SU-DHL-6 (cell line): ENCODE data around the gene ARHGAP30.

Experiments used
- H2AFZ ChIP-seq: fragments of 200-600 bp; sonication (generic); 2 replicates; pipeline ENCODE4 v1.6.1; 2014; ENCODE audit warnings: low read depth, mild to moderate bottlenecking, moderate library complexity, mixed read lengths, antibody characterized with exemption, low read length; ENCODE audit not compliant: severe bottlenecking
- H3F3A ChIP-seq: fragments of 200-600 bp; shearing (Covaris generic); 2 replicates; pipeline ENCODE4 v1.6.0; 2016; ENCODE audit warnings: antibody characterized with exemption, mild to moderate bottlenecking; ENCODE audit not compliant: insufficient read depth
- H3K27ac ChIP-seq: fragments of 200-600 bp; sonication (generic); 2 replicates; pipeline ENCODE4 v1.5.1; 2016; ENCODE audit warnings: low read depth, mild to moderate bottlenecking, low read length, moderate library complexity, mixed read lengths
- H3K27me3 ChIP-seq: fragments of 200-600 bp; sonication (generic), shearing (Covaris generic); 2 replicates; pipeline ENCODE4 v1.6.0; 2014; ENCODE audit warnings: mild to moderate bottlenecking, low read length
- H3K36me3 ChIP-seq: fragments of 200-600 bp; sonication (generic); 2 replicates; pipeline ENCODE4 v1.6.1; 2014; ENCODE audit warnings: mild to moderate bottlenecking, low read length, mixed read lengths
- H3K4me2 ChIP-seq: fragments of 300-600, 200-600 bp; shearing (Covaris generic), sonication (generic); 2 replicates; pipeline ENCODE4 v1.6.0; 2014; ENCODE audit warnings: low read length, low read depth, mild to moderate bottlenecking; ENCODE audit not compliant: poor library complexity, severe bottlenecking
- H3K4me3 ChIP-seq: fragments of 200-600 bp; sonication (generic); 2 replicates; pipeline ENCODE4 v1.5.1; 2014; ENCODE audit warnings: antibody characterized with exemption, low read length, mild to moderate bottlenecking, mixed read lengths; ENCODE audit not compliant: insufficient read depth, poor library complexity, severe bottlenecking
- H3K79me2 ChIP-seq: fragments of 200-600 bp; sonication (generic); 2 replicates; pipeline ENCODE4 v1.6.1; 2014; ENCODE audit warnings: mild to moderate bottlenecking, low read length, moderate library complexity; ENCODE audit not compliant: insufficient read depth
- H3K9ac ChIP-seq: fragments of 200-600 bp; sonication (generic); 2 replicates; pipeline ENCODE4 v1.7.0; 2014; ENCODE audit warnings: mild to moderate bottlenecking, low read length
- H3K9me2 ChIP-seq: fragments of 200-600 bp; sonication (generic); replicated peaks from 2 replicates; pipeline ENCODE4 v1.6.1; 2014; ENCODE audit warnings: low read length; ENCODE audit not compliant: insufficient read depth
- H3K9me3 ChIP-seq: fragments of 200-600 bp; sonication (generic); 2 replicates; pipeline ENCODE4 v1.6.1; 2014; ENCODE audit warnings: low read length, mixed read lengths; ENCODE audit not compliant: insufficient read depth
- H4K20me1 ChIP-seq: fragments of 200-600 bp; sonication (generic); 2 replicates; pipeline ENCODE4 v1.6.1; 2014; ENCODE audit warnings: low read depth, mild to moderate bottlenecking, antibody characterized with exemption, low read length, moderate library complexity, mixed read lengths
- EZH2phosphoT487 ChIP-seq: fragments of 200-600 bp; sonication (generic), shearing (Covaris generic); conservative IDR thresholded peaks from 2 replicates; pipeline ENCODE4 v1.6.1; 2018; ENCODE audit warnings: mild to moderate bottlenecking, antibody characterized with exemption, low read length, moderate library complexity, mixed read lengths
- TF ChIP-seq, protein P1 (sequence below): fragments of 200-600 bp; sonication (generic); IDR thresholded peaks from one replicate; pipeline ENCODE4 v1.5.1; 2017; ENCODE audit warnings: antibody characterized with exemption, mild to moderate bottlenecking, low read length, moderate library complexity; ENCODE audit not compliant: insufficient read depth, poor library complexity, severe bottlenecking

The ARHGAP30 gene

GRCh38 chr1:161085165-161085564 lies 15.5 kb upstream of the ARHGAP30 start:
- no peak overlapping the region for H3K27ac ChIP-seq
- H3K9ac ChIP-seq, result no peak overlapping the region
- no peaks in the 10 kb centered on the region for H3K36me3 ChIP-seq
- no peak overlapping the region for H3K4me2 ChIP-seq
- TF ChIP-seq, protein P1, sequence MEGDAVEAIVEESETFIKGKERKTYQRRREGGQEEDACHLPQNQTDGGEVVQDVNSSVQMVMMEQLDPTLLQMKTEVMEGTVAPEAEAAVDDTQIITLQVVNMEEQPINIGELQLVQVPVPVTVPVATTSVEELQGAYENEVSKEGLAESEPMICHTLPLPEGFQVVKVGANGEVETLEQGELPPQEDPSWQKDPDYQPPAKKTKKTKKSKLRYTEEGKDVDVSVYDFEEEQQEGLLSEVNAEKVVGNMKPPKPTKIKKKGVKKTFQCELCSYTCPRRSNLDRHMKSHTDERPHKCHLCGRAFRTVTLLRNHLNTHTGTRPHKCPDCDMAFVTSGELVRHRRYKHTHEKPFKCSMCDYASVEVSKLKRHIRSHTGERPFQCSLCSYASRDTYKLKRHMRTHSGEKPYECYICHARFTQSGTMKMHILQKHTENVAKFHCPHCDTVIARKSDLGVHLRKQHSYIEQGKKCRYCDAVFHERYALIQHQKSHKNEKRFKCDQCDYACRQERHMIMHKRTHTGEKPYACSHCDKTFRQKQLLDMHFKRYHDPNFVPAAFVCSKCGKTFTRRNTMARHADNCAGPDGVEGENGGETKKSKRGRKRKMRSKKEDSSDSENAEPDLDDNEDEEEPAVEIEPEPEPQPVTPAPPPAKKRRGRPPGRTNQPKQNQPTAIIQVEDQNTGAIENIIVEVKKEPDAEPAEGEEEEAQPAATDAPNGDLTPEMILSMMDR, result no peak
- no peak for TF ChIP-seq EZH2phosphoT487
- no peak overlapping the region for H3K4me3 ChIP-seq
- H3K9me3 ChIP-seq, result no peaks in the 10 kb centered on the region
- no peak overlapping the region for H2AFZ ChIP-seq
- no peaks in the 10 kb centered on the region for H3K79me2 ChIP-seq
- H3F3A ChIP-seq, result no peaks in the 10 kb centered on the region
- no peaks in the 10 kb centered on the region for H3K9me2 ChIP-seq
- H4K20me1 ChIP-seq, result no peaks in the 10 kb centered on the region
- no peaks in the 10 kb centered on the region for H3K27me3 ChIP-seq

DNA sequence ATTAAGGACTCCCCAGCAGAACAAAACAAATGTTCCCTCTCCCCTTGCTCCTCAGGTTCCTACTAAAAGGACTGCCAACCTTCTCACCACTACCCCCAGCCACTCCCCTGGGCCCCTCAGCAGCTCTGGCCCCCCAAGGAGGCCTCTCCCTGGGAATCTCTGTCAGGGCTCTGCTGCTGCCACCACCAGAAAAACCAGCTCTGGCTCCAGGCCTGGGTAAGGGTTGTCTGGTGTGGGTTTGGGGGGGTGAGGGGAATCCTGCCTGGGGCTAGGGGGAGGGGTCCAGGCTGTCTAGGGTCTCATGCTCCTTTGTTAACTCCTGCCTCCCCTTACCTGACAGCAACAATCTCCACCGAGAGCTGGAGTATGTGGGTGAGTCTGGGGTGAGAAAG lies 14.9 kb upstream of the ARHGAP30 start:
- Histone ChIP-seq H3K27me3 (no peaks in the 10 kb centered on the region), H3K27ac (no peak overlapping the region), H3K9me3 (no peaks in the 10 kb centered on the region), H3F3A (no peaks in the 10 kb centered on the region), H3K9ac (no peak overlapping the region), H3K79me2 (no peaks in the 10 kb centered on the region), H3K4me2 (no peak overlapping the region), H4K20me1 (no peaks in the 10 kb centered on the region), H2AFZ (no peak overlapping the region), H3K4me3 (no peak overlapping the region), H3K9me2 (no peaks in the 10 kb centered on the region), H3K36me3 (no peaks in the 10 kb centered on the region)
- TF ChIP-seq EZH2phosphoT487, result no peak
- TF ChIP-seq, protein P1, result no peak

- Histone ChIP-seq H4K20me1 (no peaks in the 10 kb centered on the region), H3F3A (no peaks in the 10 kb centered on the region), H3K36me3 (no peaks in the 10 kb centered on the region), H3K9me3 (no peaks in the 10 kb centered on the region), H3K4me2 (no peak overlapping the region), H2AFZ (no peak overlapping the region), H3K79me2 (no peaks in the 10 kb centered on the region), H3K9ac (no peak overlapping the region), H3K9me2 (no peaks in the 10 kb centered on the region), H3K27ac (no peak overlapping the region), H3K4me3 (no peak overlapping the region), H3K27me3 (no peaks in the 10 kb centered on the region)
- no peak for TF ChIP-seq EZH2phosphoT487
- TF ChIP-seq, protein P1, result no peak
These were observed 14.3 kb upstream of the ARHGAP30 start for GRCh38 chr1:161083748-161084596.
